Measurements from ENCODE around the gene LIG1. TPM values are rescaled to one million over a fixed set of nuclear protein-coding genes. Genes with fewer than 3 reads are reported as not detected.

LIG1 gene
- total and polyA plus RNA-seq, 2 of the 13 experiments (the other 11 are each of a cell fraction or from before 2014, with no cell fraction given), result 20.1 to 64.4 TPM

DNA sequence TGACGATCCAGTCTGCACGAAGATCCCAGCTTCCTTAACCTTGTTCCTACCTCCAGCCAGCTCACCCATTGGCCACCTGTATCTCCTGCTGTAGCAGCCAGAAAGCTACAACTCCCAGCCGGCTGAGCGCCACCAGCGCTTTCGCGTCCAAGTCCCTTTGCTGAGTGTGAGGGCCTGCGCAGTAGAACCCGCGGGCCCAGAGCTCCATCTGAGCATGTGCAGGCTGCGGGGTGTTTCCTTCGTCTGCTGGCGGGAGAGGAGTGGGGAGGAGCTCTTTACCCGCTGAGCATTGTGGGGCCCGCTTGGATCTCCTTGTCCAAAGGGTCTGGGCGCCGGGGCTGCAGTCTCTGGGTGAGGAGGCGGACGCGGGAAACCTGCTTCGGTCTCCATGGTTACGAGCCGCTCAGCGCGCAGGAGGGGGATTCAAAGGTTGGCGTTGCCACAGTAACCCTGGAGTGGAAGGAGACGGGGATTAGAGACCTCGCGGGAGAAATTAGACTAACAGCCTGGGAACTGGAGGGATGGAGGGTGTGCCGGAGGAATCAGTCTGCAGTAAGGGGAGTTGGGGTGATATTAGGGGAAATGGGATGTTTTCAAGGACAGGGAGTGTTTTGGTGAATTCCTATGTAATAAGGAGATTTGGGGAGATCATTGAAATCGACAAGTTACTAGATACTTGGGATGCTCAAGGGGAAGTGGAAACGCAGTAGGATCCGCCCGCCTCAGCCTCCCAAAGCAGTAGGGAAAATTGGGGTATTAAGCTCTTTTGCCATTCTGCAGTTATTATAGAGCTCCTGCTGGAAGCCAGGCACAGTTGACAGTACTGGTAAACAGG, 33.9 kb upstream of the LIG1 start (continued):
- TF ChIP-seq KAT2B (IDR thresholded peaks at IDR 0.05; ENCODE audit: borderline replicate concordance, low read depth, low read length), result no peak
- no peak for TF ChIP-seq KDM3A (CRISPR knock-in tag; IDR thresholded peaks at IDR 0.05; ENCODE audit: low read depth)
- no peak for TF ChIP-seq NFE2L2 (IDR thresholded peaks at IDR 0.05; ENCODE audit: low read length)
- TF ChIP-seq ZNF614 (CRISPR knock-in tag; IDR thresholded peaks at IDR 0.05; ENCODE audit: borderline replicate concordance), result no peak; the same call in 1 of the 2 replicates
- TF ChIP-seq ZNF547 (CRISPR knock-in tag; IDR thresholded peaks at IDR 0.05), result no peak
- no peak for TF ChIP-seq ZNF841 (CRISPR knock-in tag; IDR thresholded peaks at IDR 0.05; ENCODE audit: borderline replicate concordance)
- no peak for TF ChIP-seq ZNF816 (CRISPR knock-in tag; IDR thresholded peaks at IDR 0.05; ENCODE audit: borderline replicate concordance)
- no peak for TF ChIP-seq ZNF441 (CRISPR knock-in tag; IDR thresholded peaks at IDR 0.05; ENCODE audit: borderline replicate concordance)
- TF ChIP-seq JUN (CRISPR knock-in tag; IDR thresholded peaks at IDR 0.05), result no peak
- TF ChIP-seq POGZ (CRISPR knock-in tag; IDR thresholded peaks at IDR 0.05), result peak; percentile 41; the same call in 1 of the 2 replicates
- TF ChIP-seq HMG20A (CRISPR knock-in tag; IDR thresholded peaks at IDR 0.05; ENCODE audit: borderline replicate concordance), result no peak
- no peak for TF ChIP-seq PCBP1 (IDR thresholded peaks at IDR 0.05; ENCODE audit: borderline replicate concordance, low read depth, low read length)
- TF ChIP-seq ZFAT (CRISPR knock-in tag; conservative IDR thresholded peaks at IDR 0.05), result no peak
- TF ChIP-seq, protein P1, sequence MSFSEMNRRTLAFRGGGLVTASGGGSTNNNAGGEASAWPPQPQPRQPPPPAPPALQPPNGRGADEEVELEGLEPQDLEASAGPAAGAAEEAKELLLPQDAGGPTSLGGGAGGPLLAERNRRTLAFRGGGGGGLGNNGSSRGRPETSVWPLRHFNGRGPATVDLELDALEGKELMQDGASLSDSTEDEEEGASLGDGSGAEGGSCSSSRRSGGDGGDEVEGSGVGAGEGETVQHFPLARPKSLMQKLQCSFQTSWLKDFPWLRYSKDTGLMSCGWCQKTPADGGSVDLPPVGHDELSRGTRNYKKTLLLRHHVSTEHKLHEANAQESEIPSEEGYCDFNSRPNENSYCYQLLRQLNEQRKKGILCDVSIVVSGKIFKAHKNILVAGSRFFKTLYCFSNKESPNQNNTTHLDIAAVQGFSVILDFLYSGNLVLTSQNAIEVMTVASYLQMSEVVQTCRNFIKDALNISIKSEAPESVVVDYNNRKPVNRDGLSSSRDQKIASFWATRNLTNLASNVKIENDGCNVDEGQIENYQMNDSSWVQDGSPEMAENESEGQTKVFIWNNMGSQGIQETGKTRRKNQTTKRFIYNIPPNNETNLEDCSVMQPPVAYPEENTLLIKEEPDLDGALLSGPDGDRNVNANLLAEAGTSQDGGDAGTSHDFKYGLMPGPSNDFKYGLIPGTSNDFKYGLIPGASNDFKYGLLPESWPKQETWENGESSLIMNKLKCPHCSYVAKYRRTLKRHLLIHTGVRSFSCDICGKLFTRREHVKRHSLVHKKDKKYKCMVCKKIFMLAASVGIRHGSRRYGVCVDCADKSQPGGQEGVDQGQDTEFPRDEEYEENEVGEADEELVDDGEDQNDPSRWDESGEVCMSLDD (CRISPR knock-in tag; IDR thresholded peaks at IDR 0.05; ENCODE audit: borderline replicate concordance), result no peak
- TF ChIP-seq NAIF1 (CRISPR knock-in tag; IDR thresholded peaks at IDR 0.05; ENCODE audit: borderline replicate concordance), result no peak
- peak; percentile 59; the same call in 1 of the 2 replicates for TF ChIP-seq NRL (CRISPR knock-in tag; IDR thresholded peaks at IDR 0.05; ENCODE audit: borderline replicate concordance)
- TF ChIP-seq, protein P2, sequence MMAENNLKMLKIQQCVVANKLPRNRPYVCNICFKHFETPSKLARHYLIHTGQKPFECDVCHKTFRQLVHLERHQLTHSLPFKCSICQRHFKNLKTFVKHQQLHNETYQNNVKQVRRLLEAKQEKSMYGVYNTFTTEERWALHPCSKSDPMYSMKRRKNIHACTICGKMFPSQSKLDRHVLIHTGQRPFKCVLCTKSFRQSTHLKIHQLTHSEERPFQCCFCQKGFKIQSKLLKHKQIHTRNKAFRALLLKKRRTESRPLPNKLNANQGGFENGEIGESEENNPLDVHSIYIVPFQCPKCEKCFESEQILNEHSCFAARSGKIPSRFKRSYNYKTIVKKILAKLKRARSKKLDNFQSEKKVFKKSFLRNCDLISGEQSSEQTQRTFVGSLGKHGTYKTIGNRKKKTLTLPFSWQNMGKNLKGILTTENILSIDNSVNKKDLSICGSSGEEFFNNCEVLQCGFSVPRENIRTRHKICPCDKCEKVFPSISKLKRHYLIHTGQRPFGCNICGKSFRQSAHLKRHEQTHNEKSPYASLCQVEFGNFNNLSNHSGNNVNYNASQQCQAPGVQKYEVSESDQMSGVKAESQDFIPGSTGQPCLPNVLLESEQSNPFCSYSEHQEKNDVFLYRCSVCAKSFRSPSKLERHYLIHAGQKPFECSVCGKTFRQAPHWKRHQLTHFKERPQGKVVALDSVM (CRISPR knock-in tag; IDR thresholded peaks at IDR 0.05), result no peak
- no peak for TF ChIP-seq PAWR (CRISPR knock-in tag; IDR thresholded peaks at IDR 0.05; ENCODE audit: borderline replicate concordance)
- TF ChIP-seq ZNF713 (CRISPR knock-in tag; IDR thresholded peaks at IDR 0.05), result no peak
- no peak for TF ChIP-seq ZNF660 (CRISPR knock-in tag; IDR thresholded peaks at IDR 0.05; ENCODE audit: borderline replicate concordance, low read depth)
- TF ChIP-seq, protein P3, sequence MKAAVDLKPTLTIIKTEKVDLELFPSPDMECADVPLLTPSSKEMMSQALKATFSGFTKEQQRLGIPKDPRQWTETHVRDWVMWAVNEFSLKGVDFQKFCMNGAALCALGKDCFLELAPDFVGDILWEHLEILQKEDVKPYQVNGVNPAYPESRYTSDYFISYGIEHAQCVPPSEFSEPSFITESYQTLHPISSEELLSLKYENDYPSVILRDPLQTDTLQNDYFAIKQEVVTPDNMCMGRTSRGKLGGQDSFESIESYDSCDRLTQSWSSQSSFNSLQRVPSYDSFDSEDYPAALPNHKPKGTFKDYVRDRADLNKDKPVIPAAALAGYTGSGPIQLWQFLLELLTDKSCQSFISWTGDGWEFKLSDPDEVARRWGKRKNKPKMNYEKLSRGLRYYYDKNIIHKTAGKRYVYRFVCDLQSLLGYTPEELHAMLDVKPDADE (CRISPR knock-in tag; IDR thresholded peaks at IDR 0.05), result no peak
- TF ChIP-seq CC2D1A (CRISPR knock-in tag; IDR thresholded peaks at IDR 0.05), result 0 out of 2 replicates have a peak, but pooled peaks have one; percentile 21
